NB4 (cell line): ENCODE data around the gene FLACC1.
A peak's percentile ranks its signal among the peaks of the same experiment; 100 is the strongest.

ENCODE experiments used
- DNase-seq: peaks from one replicate; pipeline ENCODE4 v3.0.0; 2010; ENCODE audit warnings: low read depth
- H3K4me3 ChIP-seq: one replicate; pipeline ENCODE4 v1.5.1; 2011; ENCODE audit warnings: mild to moderate bottlenecking, low read depth, low read length, moderate library complexity
- CTCF ChIP-seq: IDR thresholded peaks from one replicate; pipeline ENCODE4 v1.5.1; 2012; ENCODE audit warnings: low read depth, low read length
- MAX ChIP-seq: IDR thresholded peaks from 2 replicates; pipeline ENCODE4 v1.6.1; 2011; ENCODE audit warnings: low read depth, low read length
- MYC ChIP-seq: IDR thresholded peaks from 2 replicates; pipeline ENCODE4 v1.6.1; 2011; ENCODE audit warnings: low read depth, low read length
- POLR2A ChIP-seq: IDR thresholded peaks from 2 replicates; pipeline ENCODE4 v1.6.1; 2011; ENCODE audit warnings: mild to moderate bottlenecking; ENCODE audit not compliant: insufficient read length; ENCODE audit errors: extremely low read depth

FLACC1 gene

GRCh38 chr2:201344663-201345366 is 12.3 kb downstream of the FLACC1 start:
- DNase-seq, result peak; percentile 26
- no peak overlapping the region for H3K4me3 ChIP-seq
- TF ChIP-seq MYC (no peak), MAX (no peak), CTCF (no peak), POLR2A (no peak)

GRCh38 chr2:201343559-201343958 is 13.6 kb downstream of the FLACC1 start:
- TF ChIP-seq MYC, result no peak
- no peak for TF ChIP-seq POLR2A
- no peak for TF ChIP-seq CTCF
- TF ChIP-seq MAX, result no peak
- no peak overlapping the region for H3K4me3 ChIP-seq
- DNase-seq, result no peak

GRCh38 chr2:201342923-201343322 is 14.2 kb downstream of the FLACC1 start:
- no peak for DNase-seq
- no peak overlapping the region for H3K4me3 ChIP-seq
- TF ChIP-seq MYC (no peak), POLR2A (no peak), CTCF (no peak), MAX (no peak)

- no peak overlapping the region for H3K4me3 ChIP-seq
- DNase-seq, result no peak
- TF ChIP-seq POLR2A (no peak), MAX (no peak), MYC (no peak), CTCF (no peak)
Observed at GRCh38 chr2:201329409-201329808, 27.7 kb downstream of the FLACC1 start.

GRCh38 chr2:201327678-201328077 is 29.5 kb downstream of the FLACC1 start:
- no peak for TF ChIP-seq MYC
- no peak for TF ChIP-seq POLR2A
- no peak for TF ChIP-seq MAX
- TF ChIP-seq CTCF, result no peak
- DNase-seq, result no peak
- H3K4me3 ChIP-seq, result no peak overlapping the region
